Measurements from ENCODE around the gene NFIB. TPM values are rescaled to one million over a fixed set of nuclear protein-coding genes. Genes with fewer than 3 reads are reported as not detected.

The NFIB gene
- total and polyA plus RNA-seq, 2 of the 4 experiments (the other 2 are of a cell fraction): 1.4 to 2.0 TPM

- no peak overlapping the region for H3K9ac ChIP-seq (ENCODE audit: low read depth, low read length)
- no peak overlapping the region for H2BK5ac ChIP-seq (ENCODE audit: low read depth, low read length, poor library complexity, severe bottlenecking)
- no peak overlapping the region for H2BK15ac ChIP-seq (ENCODE audit: low read depth, low read length)
- peaks cover 6% of the 10 kb centered on the region for H3K27me3 ChIP-seq (ENCODE audit: control insufficient read depth, insufficient read depth, low read length)
- H3K4ac ChIP-seq (ENCODE audit: low read depth, low read length): no peak overlapping the region
- no peak overlapping the region for H4K5ac ChIP-seq (ENCODE audit: low read depth, low read length)
- intact Hi-C loops (cut with micrococcal nuclease) (no loop called here), in situ Hi-C loops (cut with MboI; ENCODE audit: low sequenced_read_pairs) (no loop called here), dilution Hi-C loops (cut with HindIII; ENCODE audit: low sequenced_read_pairs, unreplicated experiment) (no loop called here)
- ChIA-PET CTCF (no interaction called here), POLR2A (ENCODE audit: unreplicated experiment) (no interaction called here)
- H2AK9ac ChIP-seq (replicated peaks; ENCODE audit: low read depth, low read length, poor library complexity): no peak overlapping the region
- H3K27ac ChIP-seq (ENCODE audit: insufficient read depth, low read length): no peak overlapping the region
- no peaks in the 10 kb centered on the region for H4K20me1 ChIP-seq (ENCODE audit: insufficient read depth, low read length)
- H2BK20ac ChIP-seq (ENCODE audit: low read depth, low read length): no peak overlapping the region
- ATAC-seq (ENCODE audit: low read depth) (peak; percentile 77), DNase-seq (peak; percentile 82)
- no TSS peak for BruUV-seq (replicated peaks)
- H2AFZ ChIP-seq (replicated peaks; ENCODE audit: low read length, poor library complexity): no peak overlapping the region
- peaks cover 2% of the 10 kb centered on the region; the same call in 1 of the 2 replicates for H3K4me1 ChIP-seq (ENCODE audit: control insufficient read depth, insufficient read depth, low read length)
- no peaks in the 10 kb centered on the region for H3K9me1 ChIP-seq (ENCODE audit: insufficient read depth, low read length)
- no peak overlapping the region for H3K56ac ChIP-seq (ENCODE audit: extremely low read depth, insufficient read depth, low read length)
- no peaks in the 10 kb centered on the region for H3K79me1 ChIP-seq (ENCODE audit: low read depth in 1 of 2, low read length in 2 of 2)
- H4K8ac ChIP-seq (ENCODE audit: low read depth in 2 of 2, low read length in 2 of 2): no peak overlapping the region
- TF ChIP-seq POLR2A (IDR thresholded peaks at IDR 0.05; ENCODE audit: low read depth, low read length): no peak
- TF ChIP-seq FOS (IDR thresholded peaks at IDR 0.05; ENCODE audit: low read depth, low read length): no peak
- TF ChIP-seq MAZ (IDR thresholded peaks at IDR 0.05; ENCODE audit: borderline replicate concordance, low read depth, low read length): peak; percentile 22; the same call in 1 of the 2 replicates
- TF ChIP-seq CEBPB (IDR thresholded peaks at IDR 0.05; ENCODE audit: low read depth, low read length): no peak
- TF ChIP-seq BHLHE40 (IDR thresholded peaks at IDR 0.05; ENCODE audit: low read depth, low read length): no peak
- no peak overlapping the region for H2BK120ac ChIP-seq (ENCODE audit: low read depth, low read length)
- 0 out of 2 replicates have a peak overlapping the region, but pooled peaks have one; percentile 26 for H3K4me2 ChIP-seq (ENCODE audit: low read depth, low read length)
- no peak overlapping the region for H3K4me3 ChIP-seq (ENCODE audit: insufficient read depth, low read depth, low read length)
- no peak overlapping the region for H3K23ac ChIP-seq (ENCODE audit: low read depth, low read length)
- H3K18ac ChIP-seq (ENCODE audit: low read depth, low read length): no peak overlapping the region
- no peak overlapping the region for H4K91ac ChIP-seq (ENCODE audit: insufficient read depth, low read depth, low read length)
- H3K36me3 ChIP-seq (ENCODE audit: control insufficient read depth, insufficient read depth, low read length): no peaks in the 10 kb centered on the region
- H3K9me3 ChIP-seq (ENCODE audit: control insufficient read depth, insufficient read depth, low read length): no peaks in the 10 kb centered on the region
- whole genome bisulfite sequencing, 2 experiments (ENCODE audit: extremely low coverage in 2 of 2, insufficient read length in 1 of 2): no CpG with 5 or more reads among the region's 7 CpGs
- H3K14ac ChIP-seq (replicated peaks; ENCODE audit: low read depth, low read length): no peak overlapping the region
- no peak overlapping the region for H2AK5ac ChIP-seq (ENCODE audit: low read depth, low read length)
Observed at GRCh38 chr9:14271093-14271673, 42.8 kb downstream of the NFIB start.
